Neutrophil (primary cell): ENCODE results near the gene WDR81.
"Not testable (repeated sequence)": the region's sequence is repeated elsewhere in the genome, so short reads cannot be mapped to it uniquely, and the experiment has no call there.

ENCODE experiments used
- H3K27ac ChIP-seq: fragments of 200-600 bp; sonication (generic); 2 replicates; pipeline ENCODE4 v1.5.1; 2016; ENCODE audit warnings: mild to moderate bottlenecking, moderate library complexity
- H3K27me3 ChIP-seq: fragments of 200-600 bp; sonication (generic); 2 replicates; pipeline ENCODE4 v1.6.0; 2016; ENCODE audit warnings: mild to moderate bottlenecking
- H3K36me3 ChIP-seq: fragments of 200-600 bp; sonication (generic); 2 replicates; pipeline ENCODE4 v1.5.1; 2017
- H3K4me1 ChIP-seq, 2 experiments: fragments of 200-600 bp in 1 of 2; sonication (generic) in 1 of 2; 1 replicate in 1 of 2; 2 replicates in 1 of 2; pipeline versions ENCODE4 v1.5.1 to v1.6.1; 2013 to 2016; ENCODE audit warnings: low read depth in 1 of 2, low read length in 1 of 2, mild to moderate bottlenecking in 1 of 2, moderate library complexity in 1 of 2; ENCODE audit not compliant: control insufficient read depth in 1 of 2, insufficient read depth in 1 of 2
- H3K4me3 ChIP-seq, 2 experiments: fragments of 200-600 bp in 1 of 2; sonication (generic) in 1 of 2; 1 replicate in 1 of 2; 2 replicates in 1 of 2; pipeline ENCODE4 v1.5.1; 2013 to 2016; ENCODE audit warnings: low read depth in 1 of 2, low read length in 1 of 2, mild to moderate bottlenecking in 1 of 2, moderate library complexity in 1 of 2
- H3K9me3 ChIP-seq: fragments of 200-600 bp; sonication (generic); 2 replicates; pipeline ENCODE4 v1.5.1; 2016
- CTCF ChIP-seq: fragments of 200-600 bp; sonication (generic); IDR thresholded peaks from 2 replicates; pipeline ENCODE4 v1.5.1; 2016; ENCODE audit warnings: antibody characterized with exemption

Gene WDR81

GRCh38 chr17:1718362-1719165, 5.9 kb upstream of the WDR81 start:
- H3K9me3 ChIP-seq: no peaks in the 10 kb centered on the region
- H3K36me3 ChIP-seq: peaks cover 3% of the 10 kb centered on the region
- peaks cover 38 to 42% of the 10 kb centered on the region in 2 experiments for H3K4me1 ChIP-seq
- no peak for TF ChIP-seq CTCF
- H3K27ac ChIP-seq: peak overlapping the region; percentile 97
- H3K27me3 ChIP-seq: peaks cover 21% of the 10 kb centered on the region
- no peak overlapping the region for H3K4me3 ChIP-seq

- no peak overlapping the region for H3K27ac ChIP-seq
- H3K9me3 ChIP-seq: no peaks in the 10 kb centered on the region
- no peaks in the 10 kb centered on the region for H3K36me3 ChIP-seq
- peaks cover 37 to 40% of the 10 kb centered on the region in 2 experiments for H3K4me1 ChIP-seq
- TF ChIP-seq CTCF: peak; percentile 95
- no peaks in the 10 kb centered on the region for H3K27me3 ChIP-seq
- H3K4me3 ChIP-seq: no peak overlapping the region
Measured at GRCh38 chr17:1720856-1721386, 3.6 kb upstream of the WDR81 start.

- H3K4me1 ChIP-seq: peaks cover 32 to 34% of the 10 kb centered on the region in 2 experiments
- not testable (repeated sequence) for H3K36me3 ChIP-seq, H3K4me3 ChIP-seq, H3K27ac ChIP-seq, H3K9me3 ChIP-seq, H3K27me3 ChIP-seq
Measured at GRCh38 chr17:1722022-1722421, 2.5 kb upstream of the WDR81 start.

GRCh38 chr17:1724869-1725641, 551 bp downstream of the WDR81 start:
- H3K9me3 ChIP-seq: no peaks in the 10 kb centered on the region
- peaks cover 20% of the 10 kb centered on the region in 2 experiments for H3K4me1 ChIP-seq
- peaks cover 14% of the 10 kb centered on the region for H3K36me3 ChIP-seq
- peak overlapping the region; percentile 77 to 84 for H3K4me3 ChIP-seq
- H3K27ac ChIP-seq: peak overlapping the region; percentile 84
- no peaks in the 10 kb centered on the region for H3K27me3 ChIP-seq
- peak; percentile 53 for TF ChIP-seq CTCF

GRCh38 chr17:1725642-1726511, 1.4 kb downstream of the WDR81 start:
- TF ChIP-seq CTCF: no peak
- H3K36me3 ChIP-seq: peaks cover 23% of the 10 kb centered on the region
- no peaks in the 10 kb centered on the region for H3K9me3 ChIP-seq
- H3K27me3 ChIP-seq: no peaks in the 10 kb centered on the region
- no peak overlapping the region for H3K27ac ChIP-seq
- peak overlapping the region; percentile 77 to 84 for H3K4me3 ChIP-seq
- peaks cover 16 to 20% of the 10 kb centered on the region in 2 experiments for H3K4me1 ChIP-seq
